Ovary (tissue), 3 donors: ENCODE measurements around the gene RAPGEF6.

Experiments used
- CTCF ChIP-seq, 3 donors: fragments of 450-650 bp in 2 of 3; fragments of 200-600 bp in 1 of 3; IDR thresholded peaks; one replicate each; pipeline versions ENCODE4 v1.5.1 to v1.8.0; 2016 to 2022; ENCODE audit warnings: antibody characterized with exemption in 3 of 3, mild to moderate bottlenecking in 1 of 3
- EP300 ChIP-seq: sonication (generic); formaldehyde crosslinking; IDR thresholded peaks from one replicate; pipeline ENCODE4 v1.6.1; 2017; ENCODE audit warnings: antibody characterized with exemption
- POLR2A ChIP-seq: fragments of 450-650 bp; IDR thresholded peaks from one replicate; pipeline ENCODE4 v1.6.1; 2017; ENCODE audit warnings: antibody characterized with exemption, mild to moderate bottlenecking, moderate library complexity
- donor health status: DM: no; HTN: no; CAD: no.

GRCh38 chr5:131482617-131483016, 152.4 kb downstream of the RAPGEF6 start:
- TF ChIP-seq CTCF (IDR thresholded peaks at IDR 0.05) (no peak), POLR2A (no peak), EP300 (no peak)
